Esophagus squamous epithelium (tissue), 5 donors: ENCODE data around the gene PKHD1. TPM values are rescaled to one million over a fixed set of nuclear protein-coding genes. Genes with fewer than 3 reads are reported as not detected.

Source experiments
- DNase-seq: peaks from one replicate; lab custom pipeline; 2025; lab: John Stamatoyannopoulos, UW
- H3K27ac ChIP-seq, 4 donors: fragments of 200-600 bp; sonication (generic); one replicate each; pipeline ENCODE4 v1.5.1; 2016 to 2019; ENCODE audit warnings: mild to moderate bottlenecking in 1 of 4
- H3K27me3 ChIP-seq, 4 donors: fragments of 200-600 bp; sonication (generic); 1 replicate in 3 of 4; 2 replicates in 1 of 4; pipeline versions ENCODE4 v1.5.1 to v1.6.0; 2017 to 2021; ENCODE audit warnings: antibody characterized with exemption in 1 of 4
- H3K36me3 ChIP-seq, 3 donors: fragments of 200-600 bp; sonication (generic); one replicate each; pipeline ENCODE4 v1.5.1; 2016 to 2019
- H3K4me1 ChIP-seq, 3 donors: fragments of 200-600 bp; sonication (generic); one replicate each; pipeline ENCODE4 v1.5.1; 2017 to 2019
- H3K4me3 ChIP-seq, 4 donors: fragments of 200-600 bp; sonication (generic); 1 replicate in 3 of 4; 2 replicates in 1 of 4; pipeline ENCODE4 v1.5.1; 2016 to 2019; ENCODE audit warnings: mild to moderate bottlenecking in 2 of 4, moderate library complexity in 1 of 4
- H3K9me3 ChIP-seq, 3 donors: fragments of 200-600 bp; sonication (generic); one replicate each; pipeline ENCODE4 v1.5.1; 2016 to 2019
- CTCF ChIP-seq, 6 experiments: fragments of 450-650 bp in 4 of 6; fragments of 200-600 bp in 2 of 6; sonication (generic) in 2 of 6; IDR thresholded peaks; one replicate each; pipeline ENCODE4 v1.5.1; 2016 to 2019; ENCODE audit warnings: antibody characterized with exemption in 6 of 6, mild to moderate bottlenecking in 4 of 6, moderate library complexity in 4 of 6
- POLR2A ChIP-seq, 4 donors: fragments of 450-650 bp; IDR thresholded peaks; one replicate each; pipeline ENCODE4 v1.6.1; 2017; ENCODE audit warnings: antibody characterized with exemption in 4 of 4, mild to moderate bottlenecking in 4 of 4, moderate library complexity in 3 of 4
- WGBS, 2 donors: methylation state at CpG; one replicate each; pipeline ENCODE4 v1.1.5; 2018; 5-methylcytosine and 5-hydroxymethylcytosine counted together
- intact Hi-C: fragments of 100-400 bp; cut with DNase I; formaldehyde crosslinking; loops from one replicate; pipeline ENCODE4 v1.15.0; 2022
- total RNA-seq, 4 donors: library from RNA; depleted of rRNA; stranded (reverse); fragments of >200 nt; gene quantifications; one replicate each; pipeline ENCODE4 v1.1.0, GENCODE V29; 2016
- donor health status: DM: yes; HTN: yes; CAD: no.

The PKHD1 gene
- total RNA-seq, 4 donors from 2014 or later: 0.04 TPM; not detected in 3

- Histone ChIP-seq H3K27ac (no peak overlapping the region), H3K9me3 (no peaks in the 10 kb centered on the region), H3K36me3 (no peaks in the 10 kb centered on the region), H3K27me3 (no peaks in the 10 kb centered on the region), H3K4me1 (no peaks in the 10 kb centered on the region), H3K4me3 (no peak overlapping the region)
- intact Hi-C loops: no loop called here
- WGBS, 2 donors: 86 to 88% methylated on average over 2 of the region's 2 CpGs
- DNase-seq: no peak
- no peak for TF ChIP-seq POLR2A (IDR thresholded peaks at IDR 0.05)
- no peak for TF ChIP-seq CTCF (IDR thresholded peaks at IDR 0.05)
These were observed 245.8 kb downstream of the PKHD1 start for GRCh38 chr6:51841626-51842025.

GRCh38 chr6:51839726-51840374 is 247.6 kb downstream of the PKHD1 start:
- no peaks in the 10 kb centered on the region for H3K9me3 ChIP-seq
- intact Hi-C loops: no loop called here
- TF ChIP-seq CTCF (IDR thresholded peaks at IDR 0.05): no peak
- TF ChIP-seq POLR2A (IDR thresholded peaks at IDR 0.05): no peak
- no peak for DNase-seq
- H3K36me3 ChIP-seq: no peaks in the 10 kb centered on the region
- no peaks in the 10 kb centered on the region for H3K27me3 ChIP-seq
- H3K4me3 ChIP-seq: no peak overlapping the region
- 52 to 58% methylated on average over 4 of the region's 4 CpGs for WGBS, 2 donors
- H3K4me1 ChIP-seq: no peaks in the 10 kb centered on the region
- H3K27ac ChIP-seq: peak overlapping the region in 2 of 4 donors; percentile 1 to 30

- 15 to 20% methylated on average over 1 of the region's 1 CpG for WGBS, 2 donors
- Histone ChIP-seq H3K4me3 (no peak overlapping the region), H3K27me3 (no peaks in the 10 kb centered on the region), H3K9me3 (no peaks in the 10 kb centered on the region), H3K36me3 (no peaks in the 10 kb centered on the region), H3K4me1 (no peaks in the 10 kb centered on the region), H3K27ac (no peak overlapping the region)
- intact Hi-C loops: no loop called here
- TF ChIP-seq POLR2A (IDR thresholded peaks at IDR 0.05) (no peak), CTCF (IDR thresholded peaks at IDR 0.05) (no peak)
- DNase-seq: no peak
These were observed 256.7 kb downstream of the PKHD1 start for GRCh38 chr6:51830666-51831065.

GRCh38 chr6:51827580-51827979 is 259.8 kb downstream of the PKHD1 start:
- Histone ChIP-seq H3K4me1 (no peaks in the 10 kb centered on the region), H3K27ac (no peak overlapping the region), H3K36me3 (no peaks in the 10 kb centered on the region), H3K9me3 (no peaks in the 10 kb centered on the region), H3K4me3 (no peak overlapping the region), H3K27me3 (no peaks in the 10 kb centered on the region)
- DNase-seq: no peak
- TF ChIP-seq CTCF (IDR thresholded peaks at IDR 0.05): no peak
- TF ChIP-seq POLR2A (IDR thresholded peaks at IDR 0.05): no peak
- intact Hi-C loops: no loop called here
- WGBS, 2 donors: 83 to 93% methylated on average over 1 of the region's 1 CpG

- DNase-seq: no peak
- intact Hi-C loops: no loop called here
- H3K4me3 ChIP-seq: no peak overlapping the region
- no peak overlapping the region for H3K27ac ChIP-seq
- no peaks in the 10 kb centered on the region for H3K4me1 ChIP-seq
- H3K36me3 ChIP-seq: no peaks in the 10 kb centered on the region
- no peaks in the 10 kb centered on the region for H3K27me3 ChIP-seq
- no peaks in the 10 kb centered on the region for H3K9me3 ChIP-seq
- TF ChIP-seq POLR2A (IDR thresholded peaks at IDR 0.05) (no peak), CTCF (IDR thresholded peaks at IDR 0.05) (no peak)
These were observed 262.5 kb downstream of the PKHD1 start for GRCh38 chr6:51824940-51825339.
